ENCODE data around the gene BEAN1. TPM values are rescaled to one million over a fixed set of nuclear protein-coding genes. Genes with fewer than 3 reads are reported as not detected.

BEAN1 gene
- total and polyA plus RNA-seq, 2 experiments from 2014 or later: 0.07 to 0.10 TPM

DNA sequence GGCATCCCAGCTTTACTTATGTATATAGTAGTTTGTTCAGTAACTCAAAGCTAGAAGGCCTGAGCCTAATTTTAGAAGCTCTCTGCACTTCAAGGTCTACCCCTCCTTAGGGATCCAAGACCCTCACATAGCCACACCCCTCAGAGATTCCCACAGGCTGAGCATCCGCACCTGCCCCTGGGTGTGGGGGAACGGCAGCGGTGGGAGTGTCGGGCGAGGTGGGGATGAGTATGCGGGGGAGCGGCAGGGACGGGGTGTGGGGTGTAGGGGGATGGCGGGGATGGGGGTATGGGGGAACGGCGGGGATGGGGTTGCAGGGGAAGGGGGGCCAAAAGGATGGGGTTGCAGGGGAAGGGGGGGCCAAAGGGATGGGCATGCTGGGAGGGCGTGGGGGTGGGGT lies 24.9 kb upstream of the BEAN1 start:
- Histone ChIP-seq H3F3A (replicated peaks; ENCODE audit: low read depth) (no peaks in the 10 kb centered on the region), H3K27ac (ENCODE audit: low read depth) (no peak overlapping the region), H3K36me3 (ENCODE audit: insufficient read depth) (no peaks in the 10 kb centered on the region), H3K4me3 (no peak overlapping the region), H3K4me1 (ENCODE audit: insufficient read depth) (0 out of 2 replicates have a peak, but pooled peaks cover 2% of the 10 kb centered on the region), H3K27me3 (ENCODE audit: insufficient read depth) (peaks cover 3% of the 10 kb centered on the region; the same call in 1 of the 2 replicates), H2AFZ (no peak overlapping the region), H3K9me2 (ENCODE audit: insufficient read depth) (no peaks in the 10 kb centered on the region), H3K4me2 (no peak overlapping the region), H3K79me2 (replicated peaks; ENCODE audit: insufficient read depth) (no peaks in the 10 kb centered on the region), H4K20me1 (replicated peaks; ENCODE audit: insufficient read depth) (no peaks in the 10 kb centered on the region)
- no peak overlapping the region for H3K27ac Mint-ChIP-seq
- peaks cover 13% of the 10 kb centered on the region for H3K27me3 Mint-ChIP-seq (ENCODE audit: insufficient read depth, low read depth, poor library complexity)
- H3K4me3 Mint-ChIP-seq: no peak overlapping the region
- H3K9me3 Mint-ChIP-seq: peaks cover 13% of the 10 kb centered on the region
- H3K4me1 Mint-ChIP-seq: peaks cover 19% of the 10 kb centered on the region
- H3K36me3 Mint-ChIP-seq (ENCODE audit: low read depth): no peaks in the 10 kb centered on the region
- DNase-seq (ENCODE audit: low spot score): no peak
- TF ChIP-seq, protein P1, sequence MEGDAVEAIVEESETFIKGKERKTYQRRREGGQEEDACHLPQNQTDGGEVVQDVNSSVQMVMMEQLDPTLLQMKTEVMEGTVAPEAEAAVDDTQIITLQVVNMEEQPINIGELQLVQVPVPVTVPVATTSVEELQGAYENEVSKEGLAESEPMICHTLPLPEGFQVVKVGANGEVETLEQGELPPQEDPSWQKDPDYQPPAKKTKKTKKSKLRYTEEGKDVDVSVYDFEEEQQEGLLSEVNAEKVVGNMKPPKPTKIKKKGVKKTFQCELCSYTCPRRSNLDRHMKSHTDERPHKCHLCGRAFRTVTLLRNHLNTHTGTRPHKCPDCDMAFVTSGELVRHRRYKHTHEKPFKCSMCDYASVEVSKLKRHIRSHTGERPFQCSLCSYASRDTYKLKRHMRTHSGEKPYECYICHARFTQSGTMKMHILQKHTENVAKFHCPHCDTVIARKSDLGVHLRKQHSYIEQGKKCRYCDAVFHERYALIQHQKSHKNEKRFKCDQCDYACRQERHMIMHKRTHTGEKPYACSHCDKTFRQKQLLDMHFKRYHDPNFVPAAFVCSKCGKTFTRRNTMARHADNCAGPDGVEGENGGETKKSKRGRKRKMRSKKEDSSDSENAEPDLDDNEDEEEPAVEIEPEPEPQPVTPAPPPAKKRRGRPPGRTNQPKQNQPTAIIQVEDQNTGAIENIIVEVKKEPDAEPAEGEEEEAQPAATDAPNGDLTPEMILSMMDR (conservative IDR thresholded peaks at IDR 0.05; ENCODE audit: low read depth in 2 of 2): no peak
- TF ChIP-seq JUNB (IDR thresholded peaks at IDR 0.05; ENCODE audit: unreplicated experiment) (no peak), ZNF114 (CRISPR knock-in tag; IDR thresholded peaks at IDR 0.05) (no peak), CREB1 (CRISPR knock-in tag; IDR thresholded peaks at IDR 0.05; ENCODE audit: low read depth) (no peak)
- TF ChIP-seq, protein P2, sequence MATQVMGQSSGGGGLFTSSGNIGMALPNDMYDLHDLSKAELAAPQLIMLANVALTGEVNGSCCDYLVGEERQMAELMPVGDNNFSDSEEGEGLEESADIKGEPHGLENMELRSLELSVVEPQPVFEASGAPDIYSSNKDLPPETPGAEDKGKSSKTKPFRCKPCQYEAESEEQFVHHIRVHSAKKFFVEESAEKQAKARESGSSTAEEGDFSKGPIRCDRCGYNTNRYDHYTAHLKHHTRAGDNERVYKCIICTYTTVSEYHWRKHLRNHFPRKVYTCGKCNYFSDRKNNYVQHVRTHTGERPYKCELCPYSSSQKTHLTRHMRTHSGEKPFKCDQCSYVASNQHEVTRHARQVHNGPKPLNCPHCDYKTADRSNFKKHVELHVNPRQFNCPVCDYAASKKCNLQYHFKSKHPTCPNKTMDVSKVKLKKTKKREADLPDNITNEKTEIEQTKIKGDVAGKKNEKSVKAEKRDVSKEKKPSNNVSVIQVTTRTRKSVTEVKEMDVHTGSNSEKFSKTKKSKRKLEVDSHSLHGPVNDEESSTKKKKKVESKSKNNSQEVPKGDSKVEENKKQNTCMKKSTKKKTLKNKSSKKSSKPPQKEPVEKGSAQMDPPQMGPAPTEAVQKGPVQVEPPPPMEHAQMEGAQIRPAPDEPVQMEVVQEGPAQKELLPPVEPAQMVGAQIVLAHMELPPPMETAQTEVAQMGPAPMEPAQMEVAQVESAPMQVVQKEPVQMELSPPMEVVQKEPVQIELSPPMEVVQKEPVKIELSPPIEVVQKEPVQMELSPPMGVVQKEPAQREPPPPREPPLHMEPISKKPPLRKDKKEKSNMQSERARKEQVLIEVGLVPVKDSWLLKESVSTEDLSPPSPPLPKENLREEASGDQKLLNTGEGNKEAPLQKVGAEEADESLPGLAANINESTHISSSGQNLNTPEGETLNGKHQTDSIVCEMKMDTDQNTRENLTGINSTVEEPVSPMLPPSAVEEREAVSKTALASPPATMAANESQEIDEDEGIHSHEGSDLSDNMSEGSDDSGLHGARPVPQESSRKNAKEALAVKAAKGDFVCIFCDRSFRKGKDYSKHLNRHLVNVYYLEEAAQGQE (IDR thresholded peaks at IDR 0.05; ENCODE audit: unreplicated experiment): no peak
- ATAC-seq: no peak

DNA sequence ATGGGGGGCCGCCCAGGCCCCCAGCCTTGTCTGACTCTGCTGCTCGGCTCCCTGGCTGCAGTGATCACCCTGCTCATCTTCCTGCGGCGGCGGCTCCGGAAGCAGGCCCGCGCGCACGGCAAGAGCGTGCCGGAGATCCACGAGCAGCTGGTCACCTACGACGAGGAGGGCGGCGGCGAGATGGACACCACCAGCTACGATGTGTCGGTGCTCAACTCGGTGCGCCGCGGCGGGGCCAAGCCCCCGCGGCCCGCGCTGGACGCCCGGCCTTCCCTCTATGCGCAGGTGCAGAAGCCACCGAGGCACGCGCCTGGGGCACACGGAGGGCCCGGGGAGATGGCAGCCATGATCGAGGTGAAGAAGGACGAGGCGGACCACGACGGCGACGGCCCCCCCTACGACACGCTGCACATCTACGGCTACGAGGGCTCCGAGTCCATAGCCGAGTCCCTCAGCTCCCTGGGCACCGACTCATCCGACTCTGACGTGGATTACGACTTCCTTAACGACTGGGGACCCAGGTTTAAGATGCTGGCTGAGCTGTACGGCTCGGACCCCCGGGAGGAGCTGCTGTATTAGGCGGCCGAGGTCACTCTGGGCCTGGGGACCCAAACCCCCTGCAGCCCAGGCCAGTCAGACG lies 24.4 kb upstream of the BEAN1 start:
- H3K27me3 ChIP-seq (ENCODE audit: insufficient read depth): peaks cover 9% of the 10 kb centered on the region; the same call in 1 of the 2 replicates
- no peaks in the 10 kb centered on the region for H4K20me1 ChIP-seq (replicated peaks; ENCODE audit: insufficient read depth)
- no peak for DNase-seq (ENCODE audit: low spot score)
- H3K27ac Mint-ChIP-seq: no peak overlapping the region
- H3K79me2 ChIP-seq (replicated peaks; ENCODE audit: insufficient read depth): no peaks in the 10 kb centered on the region
- no peak overlapping the region for H2AFZ ChIP-seq
- H3K27me3 Mint-ChIP-seq (ENCODE audit: insufficient read depth, low read depth, poor library complexity): peaks cover 13% of the 10 kb centered on the region
- H3K36me3 ChIP-seq (ENCODE audit: insufficient read depth): no peaks in the 10 kb centered on the region
- no peaks in the 10 kb centered on the region for H3K36me3 Mint-ChIP-seq (ENCODE audit: low read depth)
- 0 out of 2 replicates have a peak, but pooled peaks cover 4% of the 10 kb centered on the region for H3K4me1 ChIP-seq (ENCODE audit: insufficient read depth)
- no peak for ATAC-seq
- H3K9me3 Mint-ChIP-seq: peaks cover 13% of the 10 kb centered on the region
- no peak overlapping the region for H3K4me3 Mint-ChIP-seq
- no peaks in the 10 kb centered on the region for H3K9me2 ChIP-seq (ENCODE audit: insufficient read depth)
- no peak overlapping the region for H3K4me3 ChIP-seq
- H3K27ac ChIP-seq (ENCODE audit: low read depth): no peak overlapping the region
- no peak overlapping the region for H3K4me2 ChIP-seq
- peaks cover 21% of the 10 kb centered on the region for H3K4me1 Mint-ChIP-seq
- no peaks in the 10 kb centered on the region for H3F3A ChIP-seq (replicated peaks; ENCODE audit: low read depth)
- TF ChIP-seq, protein P1 (conservative IDR thresholded peaks at IDR 0.05; ENCODE audit: low read depth in 2 of 2): no peak
- TF ChIP-seq, protein P3, sequence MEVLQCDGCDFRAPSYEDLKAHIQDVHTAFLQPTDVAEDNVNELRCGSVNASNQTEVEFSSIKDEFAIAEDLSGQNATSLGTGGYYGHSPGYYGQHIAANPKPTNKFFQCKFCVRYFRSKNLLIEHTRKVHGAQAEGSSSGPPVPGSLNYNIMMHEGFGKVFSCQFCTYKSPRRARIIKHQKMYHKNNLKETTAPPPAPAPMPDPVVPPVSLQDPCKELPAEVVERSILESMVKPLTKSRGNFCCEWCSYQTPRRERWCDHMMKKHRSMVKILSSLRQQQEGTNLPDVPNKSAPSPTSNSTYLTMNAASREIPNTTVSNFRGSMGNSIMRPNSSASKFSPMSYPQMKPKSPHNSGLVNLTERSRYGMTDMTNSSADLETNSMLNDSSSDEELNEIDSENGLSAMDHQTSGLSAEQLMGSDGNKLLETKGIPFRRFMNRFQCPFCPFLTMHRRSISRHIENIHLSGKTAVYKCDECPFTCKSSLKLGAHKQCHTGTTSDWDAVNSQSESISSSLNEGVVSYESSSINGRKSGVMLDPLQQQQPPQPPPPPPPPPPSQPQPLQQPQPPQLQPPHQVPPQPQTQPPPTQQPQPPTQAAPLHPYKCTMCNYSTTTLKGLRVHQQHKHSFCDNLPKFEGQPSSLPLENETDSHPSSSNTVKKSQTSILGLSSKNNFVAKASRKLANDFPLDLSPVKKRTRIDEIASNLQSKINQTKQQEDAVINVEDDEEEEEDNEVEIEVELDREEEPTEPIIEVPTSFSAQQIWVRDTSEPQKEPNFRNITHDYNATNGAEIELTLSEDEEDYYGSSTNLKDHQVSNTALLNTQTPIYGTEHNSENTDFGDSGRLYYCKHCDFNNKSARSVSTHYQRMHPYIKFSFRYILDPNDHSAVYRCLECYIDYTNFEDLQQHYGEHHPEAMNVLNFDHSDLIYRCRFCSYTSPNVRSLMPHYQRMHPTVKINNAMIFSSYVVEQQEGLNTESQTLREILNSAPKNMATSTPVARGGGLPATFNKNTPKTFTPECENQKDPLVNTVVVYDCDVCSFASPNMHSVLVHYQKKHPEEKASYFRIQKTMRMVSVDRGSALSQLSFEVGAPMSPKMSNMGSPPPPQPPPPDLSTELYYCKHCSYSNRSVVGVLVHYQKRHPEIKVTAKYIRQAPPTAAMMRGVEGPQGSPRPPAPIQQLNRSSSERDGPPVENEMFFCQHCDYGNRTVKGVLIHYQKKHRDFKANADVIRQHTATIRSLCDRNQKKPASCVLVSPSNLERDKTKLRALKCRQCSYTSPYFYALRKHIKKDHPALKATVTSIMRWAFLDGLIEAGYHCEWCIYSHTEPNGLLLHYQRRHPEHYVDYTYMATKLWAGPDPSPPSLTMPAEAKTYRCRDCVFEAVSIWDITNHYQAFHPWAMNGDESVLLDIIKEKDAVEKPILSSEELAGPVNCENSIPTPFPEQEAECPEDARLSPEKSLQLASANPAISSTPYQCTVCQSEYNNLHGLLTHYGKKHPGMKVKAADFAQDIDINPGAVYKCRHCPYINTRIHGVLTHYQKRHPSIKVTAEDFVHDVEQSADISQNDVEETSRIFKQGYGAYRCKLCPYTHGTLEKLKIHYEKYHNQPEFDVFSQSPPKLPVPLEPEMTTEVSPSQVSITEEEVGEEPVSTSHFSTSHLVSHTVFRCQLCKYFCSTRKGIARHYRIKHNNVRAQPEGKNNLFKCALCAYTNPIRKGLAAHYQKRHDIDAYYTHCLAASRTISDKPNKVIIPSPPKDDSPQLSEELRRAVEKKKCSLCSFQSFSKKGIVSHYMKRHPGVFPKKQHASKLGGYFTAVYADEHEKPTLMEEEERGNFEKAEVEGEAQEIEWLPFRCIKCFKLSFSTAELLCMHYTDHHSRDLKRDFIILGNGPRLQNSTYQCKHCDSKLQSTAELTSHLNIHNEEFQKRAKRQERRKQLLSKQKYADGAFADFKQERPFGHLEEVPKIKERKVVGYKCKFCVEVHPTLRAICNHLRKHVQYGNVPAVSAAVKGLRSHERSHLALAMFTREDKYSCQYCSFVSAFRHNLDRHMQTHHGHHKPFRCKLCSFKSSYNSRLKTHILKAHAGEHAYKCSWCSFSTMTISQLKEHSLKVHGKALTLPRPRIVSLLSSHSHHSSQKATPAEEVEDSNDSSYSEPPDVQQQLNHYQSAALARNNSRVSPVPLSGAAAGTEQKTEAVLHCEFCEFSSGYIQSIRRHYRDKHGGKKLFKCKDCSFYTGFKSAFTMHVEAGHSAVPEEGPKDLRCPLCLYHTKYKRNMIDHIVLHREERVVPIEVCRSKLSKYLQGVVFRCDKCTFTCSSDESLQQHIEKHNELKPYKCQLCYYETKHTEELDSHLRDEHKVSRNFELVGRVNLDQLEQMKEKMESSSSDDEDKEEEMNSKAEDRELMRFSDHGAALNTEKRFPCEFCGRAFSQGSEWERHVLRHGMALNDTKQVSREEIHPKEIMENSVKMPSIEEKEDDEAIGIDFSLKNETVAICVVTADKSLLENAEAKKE (CRISPR knock-in tag; IDR thresholded peaks at IDR 0.05): no peak

Measured in GM23338 (cell line).